Caco-2 (cell line): ENCODE data around the gene EFNA3. TPM values are rescaled to one million over a fixed set of nuclear protein-coding genes. Genes with fewer than 3 reads are reported as not detected.

ENCODE experiments used
- BruUV-seq: library from RNA; stranded (reverse); fragments of 400-500 nt; replicated peaks from 2 replicates; lab custom pipeline; 2021; lab: Mats Ljungman, UMichigan
- CTCF ChIA-PET: fragments of 300-600 bp; sonication (Branson Sonifier 250); formaldehyde crosslinking; loops from one replicate; lab custom pipeline; 2022; ENCODE audit warnings: antibody characterized with exemption; lab: Charles Lee
- POLR2A ChIA-PET: fragments of 300-600 bp; sonication (Branson Sonifier 250); formaldehyde crosslinking; loops from one replicate; lab custom pipeline; 2022; ENCODE audit warnings: antibody characterized with exemption; lab: Charles Lee
- DNase-seq, 2 experiments: peaks; one replicate each; pipeline versions ENCODE4 v3.0.0 to v3.0.0-alpha.2; 2020 to 2022
- H3K27me3 ChIP-seq: replicated peaks from 2 replicates; pipeline ENCODE4 v1.6.0; 2011; ENCODE audit warnings: low read length; ENCODE audit not compliant: control insufficient read depth, insufficient read depth
- H3K36me3 ChIP-seq: 2 replicates; pipeline ENCODE4 v1.5.1; 2011; ENCODE audit warnings: low read length; ENCODE audit not compliant: control insufficient read depth, insufficient read depth
- H3K4me1 ChIP-seq: fragments of 250-450 bp; sonication (Bioruptor Pico); 2 replicates; pipeline ENCODE4 v1.5.1; 2020; ENCODE audit warnings: mild to moderate bottlenecking
- H3K4me3 ChIP-seq: 2 replicates; pipeline ENCODE4 v1.5.1; 2011; ENCODE audit warnings: low read depth, mild to moderate bottlenecking, control low read depth, low read length
- H3K9me3 ChIP-seq: fragments of 250-450 bp; sonication (Bioruptor Pico); 2 replicates; pipeline ENCODE4 v1.5.1; 2020; ENCODE audit warnings: mild to moderate bottlenecking, moderate library complexity
- H3K27ac Mint-ChIP-seq: one replicate; pipeline ENCODE4 v1.8.0; 2022; ENCODE audit warnings: mixed read lengths; ENCODE audit not compliant: unreplicated experiment
- H3K27me3 Mint-ChIP-seq: one replicate; pipeline ENCODE4 v1.8.0; 2022; ENCODE audit warnings: mixed read lengths; ENCODE audit not compliant: insufficient read depth, unreplicated experiment
- H3K36me3 Mint-ChIP-seq: one replicate; pipeline ENCODE4 v1.8.0; 2022; ENCODE audit warnings: mild to moderate bottlenecking, mixed read lengths; ENCODE audit not compliant: insufficient read depth, unreplicated experiment
- H3K4me1 Mint-ChIP-seq: one replicate; pipeline ENCODE4 v1.8.0; 2022; ENCODE audit warnings: low read depth, mixed read lengths; ENCODE audit not compliant: unreplicated experiment
- H3K4me3 Mint-ChIP-seq: one replicate; pipeline ENCODE4 v1.8.0; 2022; ENCODE audit warnings: mild to moderate bottlenecking, moderate library complexity, mixed read lengths; ENCODE audit not compliant: unreplicated experiment
- H3K9me3 Mint-ChIP-seq: one replicate; pipeline ENCODE4 v1.8.0; 2022; ENCODE audit warnings: mixed read lengths; ENCODE audit not compliant: unreplicated experiment
- CTCF ChIP-seq, 2 experiments: fragments of 200-600 bp in 1 of 2; IDR thresholded peaks; 1 replicate in 1 of 2; 2 replicates in 1 of 2; pipeline versions ENCODE4 v1.5.1 to v1.8.0; 2011 to 2022; ENCODE audit warnings: antibody characterized with exemption in 1 of 2, control low read depth in 1 of 2, inconsistent platforms in 1 of 2, low read depth in 1 of 2, low read length in 1 of 2, mild to moderate bottlenecking in 1 of 2, moderate library complexity in 1 of 2; ENCODE audit not compliant: insufficient read depth in 1 of 2, severe bottlenecking in 1 of 2, unreplicated experiment in 1 of 2
- intact Hi-C: fragments of 100-400 bp; cut with micrococcal nuclease; formaldehyde crosslinking; loops from one replicate; pipeline ENCODE4 v1.10.0; 2022; ENCODE audit not compliant: unreplicated experiment
- total RNA-seq: library from RNA; stranded (reverse); gene quantifications from 2 replicates; pipeline ENCODE4 v1.2.3, GENCODE V29; 2022

EFNA3 gene
- total RNA-seq, 1 experiment from 2014 or later, result 3.5 TPM

- BruUV-seq, result no TSS peak
- no peak for TF ChIP-seq CTCF (IDR thresholded peaks at IDR 0.05; ENCODE audit: insufficient read depth in 1 of 2, low read depth in 1 of 2, low read length in 1 of 2, severe bottlenecking in 1 of 2, unreplicated experiment in 1 of 2)
- DNase-seq, result no peak
- Histone ChIP-seq H3K9me3 (no peaks in the 10 kb centered on the region), H3K4me3 (no peak overlapping the region), H3K36me3 (no peaks in the 10 kb centered on the region), H3K27me3 (no peaks in the 10 kb centered on the region), H3K4me1 (peaks cover 8% of the 10 kb centered on the region; the same call in 1 of the 2 replicates)
- Mint-ChIP-seq H3K27ac (no peak overlapping the region), H3K27me3 (peaks cover 4% of the 10 kb centered on the region), H3K36me3 (no peaks in the 10 kb centered on the region), H3K9me3 (no peaks in the 10 kb centered on the region), H3K4me1 (peaks cover 14% of the 10 kb centered on the region), H3K4me3 (no peak overlapping the region)
- CTCF ChIA-PET, result interaction anchor here (0.6 to 2.4 kb wide), 5 partner anchors 12 to 105 kb away, joined by 3 to 6 read pairs (median 4); partner anchors contain the start of gene ADAM15
- POLR2A ChIA-PET, result no interaction called here
- intact Hi-C loops, result no loop called here
Observed at GRCh38 chr1:155038602-155039307, 39.9 kb upstream of the EFNA3 start.

- Histone ChIP-seq H3K9me3 (no peaks in the 10 kb centered on the region), H3K4me3 (no peak overlapping the region), H3K27me3 (no peaks in the 10 kb centered on the region), H3K36me3 (no peaks in the 10 kb centered on the region), H3K4me1 (peaks cover 10% of the 10 kb centered on the region; the same call in 1 of the 2 replicates)
- H3K36me3 Mint-ChIP-seq, result no peaks in the 10 kb centered on the region
- H3K4me3 Mint-ChIP-seq, result no peak overlapping the region
- POLR2A ChIA-PET, result no interaction called here
- no peak for TF ChIP-seq CTCF (IDR thresholded peaks at IDR 0.05; ENCODE audit: insufficient read depth in 1 of 2, low read depth in 1 of 2, low read length in 1 of 2, severe bottlenecking in 1 of 2, unreplicated experiment in 1 of 2)
- CTCF ChIA-PET, result interaction anchor here (0.6 to 2.4 kb wide), 6 partner anchors 9 to 155 kb away, joined by 3 to 6 read pairs (median 5); partner anchors contain the start of gene ADAM15
- peaks cover 17% of the 10 kb centered on the region for H3K4me1 Mint-ChIP-seq
- no peak overlapping the region for H3K27ac Mint-ChIP-seq
- intact Hi-C loops, result no loop called here
- peaks cover 4% of the 10 kb centered on the region for H3K27me3 Mint-ChIP-seq
- no TSS peak for BruUV-seq
- H3K9me3 Mint-ChIP-seq, result no peaks in the 10 kb centered on the region
- DNase-seq, result no peak
Observed at GRCh38 chr1:155039308-155039669, 39.3 kb upstream of the EFNA3 start.

- intact Hi-C loops, result no loop called here
- peaks cover 10% of the 10 kb centered on the region; the same call in 1 of the 2 replicates for H3K4me1 ChIP-seq
- H3K4me3 Mint-ChIP-seq, result no peak overlapping the region
- BruUV-seq, result no TSS peak
- CTCF ChIA-PET, result interaction anchor here (0.7 to 2.0 kb wide), 5 partner anchors 10 to 133 kb away, joined by 3 to 6 read pairs (median 4); partner anchors contain the start of gene KRTCAP2
- no peaks in the 10 kb centered on the region for H3K9me3 Mint-ChIP-seq
- H3K36me3 Mint-ChIP-seq, result no peaks in the 10 kb centered on the region
- no peaks in the 10 kb centered on the region for H3K9me3 ChIP-seq
- H3K4me1 Mint-ChIP-seq, result peaks cover 17% of the 10 kb centered on the region
- H3K4me3 ChIP-seq, result no peak overlapping the region
- H3K27ac Mint-ChIP-seq, result no peak overlapping the region
- no peak for TF ChIP-seq CTCF (IDR thresholded peaks at IDR 0.05; ENCODE audit: insufficient read depth in 1 of 2, low read depth in 1 of 2, low read length in 1 of 2, severe bottlenecking in 1 of 2, unreplicated experiment in 1 of 2)
- POLR2A ChIA-PET, result no interaction called here
- DNase-seq, result no peak
- H3K36me3 ChIP-seq, result no peaks in the 10 kb centered on the region
- no peaks in the 10 kb centered on the region for H3K27me3 ChIP-seq
- no peaks in the 10 kb centered on the region for H3K27me3 Mint-ChIP-seq
Observed at GRCh38 chr1:155040358-155041093, 38.1 kb upstream of the EFNA3 start.
